Fibroblast of the aortic adventitia (primary cell): ENCODE results near the gene STAC3. TPM values are rescaled to one million over a fixed set of nuclear protein-coding genes. Genes with fewer than 3 reads are reported as not detected.
A peak's percentile ranks its signal among the peaks of the same experiment; 100 is the strongest.

Experiments
- DNase-seq: peaks from one replicate; pipeline ENCODE4 v3.0.0-alpha.2; 2010; ENCODE audit warnings: low read depth
- H3K4me3 ChIP-seq: 2 replicates; pipeline ENCODE4 v1.5.1; 2011; ENCODE audit warnings: low read depth, mild to moderate bottlenecking, control low read depth, low read length, moderate library complexity
- small RNA-seq: library from RNA; depleted of rRNA; stranded (forward); fragments of <200 nt; gene quantifications from one replicate; pipeline ENCODE3, GENCODE V24; 2012
- total RNA-seq: library from RNA; depleted of rRNA; stranded (reverse); fragments of >200 nt; gene quantifications from 2 replicates; pipeline ENCODE4 v1.2.3, GENCODE V29; 2012; ENCODE audit warnings: low replicate concordance
- TF ChIP-seq, protein P1 (sequence below): IDR thresholded peaks from 2 replicates; pipeline ENCODE4 v1.5.1; 2011; ENCODE audit warnings: mild to moderate bottlenecking, low read length, control low read depth, inconsistent platforms; ENCODE audit not compliant: insufficient read depth

STAC3 gene
- total RNA-seq, 1 donor = 0.90 TPM

DNA sequence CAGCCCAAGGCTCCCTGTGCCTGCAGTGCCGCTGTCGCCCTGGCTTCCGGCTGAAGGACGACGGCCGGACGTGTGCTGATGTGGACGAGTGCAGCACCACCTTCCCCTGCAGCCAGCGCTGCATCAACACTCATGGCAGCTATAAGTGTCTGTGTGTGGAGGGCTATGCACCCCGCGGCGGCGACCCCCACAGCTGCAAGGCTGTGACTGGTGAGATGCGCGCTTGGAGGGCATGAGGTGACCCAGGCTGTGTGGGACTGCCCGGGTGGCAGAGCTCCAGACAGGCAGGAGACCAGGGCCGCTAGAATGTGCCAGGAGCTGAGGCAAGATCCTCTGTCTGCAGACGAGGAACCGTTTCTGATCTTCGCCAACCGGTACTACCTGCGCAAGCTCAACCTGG is 54.0 kb downstream of the STAC3 start:
- no peak for DNase-seq
- TF ChIP-seq, protein P1, sequence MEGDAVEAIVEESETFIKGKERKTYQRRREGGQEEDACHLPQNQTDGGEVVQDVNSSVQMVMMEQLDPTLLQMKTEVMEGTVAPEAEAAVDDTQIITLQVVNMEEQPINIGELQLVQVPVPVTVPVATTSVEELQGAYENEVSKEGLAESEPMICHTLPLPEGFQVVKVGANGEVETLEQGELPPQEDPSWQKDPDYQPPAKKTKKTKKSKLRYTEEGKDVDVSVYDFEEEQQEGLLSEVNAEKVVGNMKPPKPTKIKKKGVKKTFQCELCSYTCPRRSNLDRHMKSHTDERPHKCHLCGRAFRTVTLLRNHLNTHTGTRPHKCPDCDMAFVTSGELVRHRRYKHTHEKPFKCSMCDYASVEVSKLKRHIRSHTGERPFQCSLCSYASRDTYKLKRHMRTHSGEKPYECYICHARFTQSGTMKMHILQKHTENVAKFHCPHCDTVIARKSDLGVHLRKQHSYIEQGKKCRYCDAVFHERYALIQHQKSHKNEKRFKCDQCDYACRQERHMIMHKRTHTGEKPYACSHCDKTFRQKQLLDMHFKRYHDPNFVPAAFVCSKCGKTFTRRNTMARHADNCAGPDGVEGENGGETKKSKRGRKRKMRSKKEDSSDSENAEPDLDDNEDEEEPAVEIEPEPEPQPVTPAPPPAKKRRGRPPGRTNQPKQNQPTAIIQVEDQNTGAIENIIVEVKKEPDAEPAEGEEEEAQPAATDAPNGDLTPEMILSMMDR = no peak
- no peak overlapping the region for H3K4me3 ChIP-seq

DNA sequence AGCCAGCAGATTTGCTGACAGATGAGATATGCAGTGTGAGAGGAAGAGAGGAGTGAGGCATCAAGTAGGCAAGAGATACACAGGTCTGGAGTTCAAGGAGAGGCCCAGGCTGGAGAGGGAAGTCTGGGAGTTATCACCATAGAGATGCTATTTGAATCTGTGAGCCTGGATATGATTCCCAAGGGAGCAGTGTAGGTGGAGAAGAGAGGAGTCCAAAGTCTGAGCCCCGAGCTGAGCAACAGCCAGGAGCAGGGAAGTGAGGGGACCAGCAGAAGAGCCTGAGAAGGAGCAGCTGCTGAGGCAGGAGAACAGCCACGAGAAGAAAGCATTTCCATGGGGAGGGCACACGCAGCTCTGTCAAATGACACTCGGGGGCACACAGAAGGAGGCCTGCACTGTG is 54.5 kb downstream of the STAC3 start:
- H3K4me3 ChIP-seq = no peak overlapping the region
- DNase-seq = no peak
- TF ChIP-seq, protein P1 = no peak

DNA sequence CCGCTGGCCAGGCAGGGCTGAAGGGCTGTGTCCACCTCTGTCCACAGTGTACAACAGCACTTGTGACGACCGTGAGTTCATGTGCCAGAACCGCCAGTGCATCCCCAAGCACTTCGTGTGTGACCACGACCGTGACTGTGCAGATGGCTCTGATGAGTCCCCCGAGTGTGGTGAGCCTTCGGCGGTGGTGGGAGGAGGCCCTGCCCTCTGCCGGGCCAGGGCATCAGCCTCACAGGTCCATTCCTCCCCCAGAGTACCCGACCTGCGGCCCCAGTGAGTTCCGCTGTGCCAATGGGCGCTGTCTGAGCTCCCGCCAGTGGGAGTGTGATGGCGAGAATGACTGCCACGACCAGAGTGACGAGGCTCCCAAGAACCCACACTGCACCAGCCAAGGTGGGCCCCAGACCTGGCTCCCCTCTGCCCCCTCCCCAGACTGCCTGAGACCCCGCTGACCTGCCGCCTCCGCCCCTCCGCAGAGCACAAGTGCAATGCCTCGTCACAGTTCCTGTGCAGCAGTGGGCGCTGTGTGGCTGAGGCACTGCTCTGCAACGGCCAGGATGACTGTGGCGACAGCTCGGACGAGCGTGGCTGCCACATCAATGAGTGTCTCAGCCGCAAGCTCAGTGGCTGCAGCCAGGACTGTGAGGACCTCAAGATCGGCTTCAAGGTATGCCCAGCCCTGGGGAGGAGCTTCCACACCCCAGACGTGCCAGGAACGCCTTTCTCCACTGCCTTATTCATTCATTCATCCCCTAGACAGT is 55.2 kb downstream of the STAC3 start:
- no peak for DNase-seq
- no peak overlapping the region for H3K4me3 ChIP-seq
- TF ChIP-seq, protein P1 = no peak

DNA sequence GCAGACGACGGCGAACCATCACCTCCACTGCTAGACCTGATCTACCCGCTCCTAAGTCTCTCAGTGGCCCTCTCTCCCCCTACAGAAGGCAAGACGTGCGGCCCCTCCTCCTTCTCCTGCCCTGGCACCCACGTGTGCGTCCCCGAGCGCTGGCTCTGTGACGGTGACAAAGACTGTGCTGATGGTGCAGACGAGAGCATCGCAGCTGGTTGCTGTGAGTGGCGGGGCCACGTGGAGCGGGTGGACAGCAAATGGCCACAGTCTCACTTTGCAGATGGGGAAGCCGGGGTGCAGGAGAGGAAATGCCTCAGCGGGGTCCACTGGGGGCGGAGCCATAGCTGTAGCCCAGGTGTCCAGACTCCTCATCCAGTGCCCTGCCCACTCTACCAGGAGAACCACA is 55.8 kb downstream of the STAC3 start:
- no peak overlapping the region for H3K4me3 ChIP-seq
- DNase-seq = no peak
- TF ChIP-seq, protein P1 = no peak

DNA sequence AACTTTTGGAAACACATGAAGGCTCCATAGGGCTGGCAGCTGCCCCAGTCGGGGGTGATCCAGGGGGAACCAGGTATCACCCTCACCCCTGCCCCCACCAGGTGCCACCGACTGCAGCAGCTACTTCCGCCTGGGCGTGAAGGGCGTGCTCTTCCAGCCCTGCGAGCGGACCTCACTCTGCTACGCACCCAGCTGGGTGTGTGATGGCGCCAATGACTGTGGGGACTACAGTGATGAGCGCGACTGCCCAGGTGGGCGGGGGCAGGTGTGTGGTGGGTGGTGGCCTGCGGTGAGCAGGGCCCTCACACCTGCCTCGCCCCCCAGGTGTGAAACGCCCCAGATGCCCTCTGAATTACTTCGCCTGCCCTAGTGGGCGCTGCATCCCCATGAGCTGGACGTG is 56.7 kb downstream of the STAC3 start:
- no peak overlapping the region for H3K4me3 ChIP-seq
- TF ChIP-seq, protein P1 = no peak
- DNase-seq = no peak

DNA sequence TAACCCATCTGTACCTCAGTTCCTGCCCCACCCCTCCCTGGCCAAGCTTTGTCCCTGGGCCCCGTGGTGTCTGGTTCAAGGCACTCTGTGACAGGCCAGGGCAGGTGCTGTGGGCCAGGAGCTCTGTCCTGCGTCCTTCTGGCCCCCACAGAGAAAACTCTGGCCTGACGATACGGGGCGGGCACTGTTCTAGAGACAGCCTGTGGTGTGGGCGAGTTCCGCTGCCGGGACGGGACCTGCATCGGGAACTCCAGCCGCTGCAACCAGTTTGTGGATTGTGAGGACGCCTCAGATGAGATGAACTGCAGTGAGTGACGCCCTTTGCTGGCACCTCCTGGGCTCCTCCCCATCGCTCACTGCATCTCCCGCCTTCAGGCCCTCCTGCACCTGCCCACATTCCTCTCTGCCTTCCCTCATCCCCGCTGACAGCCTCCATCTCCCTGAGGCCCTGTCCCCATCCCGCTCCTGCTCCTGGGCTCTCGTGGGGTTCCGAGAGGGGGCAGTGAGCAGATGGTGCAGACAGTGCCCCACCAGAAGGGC is 57.2 kb downstream of the STAC3 start:
- TF ChIP-seq, protein P1 = no peak
- no peak for DNase-seq
- no peak overlapping the region for H3K4me3 ChIP-seq

Small RNA genes within 50 kb of the gene (small RNA-seq; reads per million reads assigned to genes)
- gene MIR1228 = 2.5 reads per million, percentile 75 among the genes with 10 or more reads in this experiment

Other genes with a start within 250 kb of the STAC3 start
- gene ZBTB39, start 244.6 kb downstream of the STAC3 start, total RNA-seq = 5.2 and 6.1 TPM in 2 replicates
- not detected in 2 replicates for gene TAC3, start 234.7 kb downstream of the STAC3 start, total RNA-seq
- gene MYO1A, start 201.1 kb downstream of the STAC3 start, total RNA-seq = 0.09 and 3.4 TPM in 2 replicates
- 4.7 and 25.0 TPM in 2 replicates for gene NEMP1, start 172.4 kb downstream of the STAC3 start, total RNA-seq
- gene NAB2, start 162.1 kb downstream of the STAC3 start, total RNA-seq = 41.8 and 54.2 TPM in 2 replicates
- gene STAT6, start 139.8 kb downstream of the STAC3 start, total RNA-seq = 89.0 and 102 TPM in 2 replicates
- 381 and 541 TPM in 2 replicates for gene LRP1, start 122.7 kb downstream of the STAC3 start, total RNA-seq
- not detected in 2 replicates for gene LRP1-AS, start 103.6 kb downstream of the STAC3 start, total RNA-seq
- 1.9 and 2.4 TPM in 2 replicates for gene NXPH4, start 34.4 kb downstream of the STAC3 start, total RNA-seq
- gene SHMT2, start 21.5 kb downstream of the STAC3 start, total RNA-seq = 233 and 303 TPM in 2 replicates
- 16.7 and 22.3 TPM in 2 replicates for gene R3HDM2, start 179.9 kb upstream of the STAC3 start, total RNA-seq
- not detected in 2 replicates for gene INHBC, start 183.6 kb upstream of the STAC3 start, total RNA-seq
- 0.16 and 0.99 TPM in 2 replicates for gene INHBE, start 204.1 kb upstream of the STAC3 start, total RNA-seq
- gene GLI1, start 208.6 kb upstream of the STAC3 start, total RNA-seq = 1.1 TPM in 1 of 2 replicates, not detected in the other
- gene ARHGAP9, start 228.7 kb upstream of the STAC3 start, total RNA-seq = 0.18 TPM in 1 of 2 replicates, not detected in the other
- 185 and 272 TPM in 2 replicates for gene MARS1, start 236.9 kb upstream of the STAC3 start, total RNA-seq